Upper lobe of left lung (tissue), 4 donors: ENCODE measurements around the gene C16orf74.

Source experiments
- POLR2A ChIP-seq, 4 donors: fragments of 450-650 bp; IDR thresholded peaks; one replicate each; pipeline ENCODE4 v1.5.1; 2016 to 2017; ENCODE audit warnings: antibody characterized with exemption in 4 of 4, mild to moderate bottlenecking in 2 of 4
- POLR2AphosphoS5 ChIP-seq, 2 donors: sonication (generic); formaldehyde crosslinking; IDR thresholded peaks; one replicate each; pipeline ENCODE4 v1.5.1; 2017; ENCODE audit warnings: antibody characterized with exemption in 2 of 2
- TF ChIP-seq, protein P1 (sequence below), 6 experiments: fragments of 450-650 bp in 4 of 6; fragments of 200-600 bp in 2 of 6; sonication (generic) in 2 of 6; IDR thresholded peaks; one replicate each; pipeline ENCODE4 v1.5.1; 2016 to 2019; ENCODE audit warnings: antibody characterized with exemption in 6 of 6

DNA sequence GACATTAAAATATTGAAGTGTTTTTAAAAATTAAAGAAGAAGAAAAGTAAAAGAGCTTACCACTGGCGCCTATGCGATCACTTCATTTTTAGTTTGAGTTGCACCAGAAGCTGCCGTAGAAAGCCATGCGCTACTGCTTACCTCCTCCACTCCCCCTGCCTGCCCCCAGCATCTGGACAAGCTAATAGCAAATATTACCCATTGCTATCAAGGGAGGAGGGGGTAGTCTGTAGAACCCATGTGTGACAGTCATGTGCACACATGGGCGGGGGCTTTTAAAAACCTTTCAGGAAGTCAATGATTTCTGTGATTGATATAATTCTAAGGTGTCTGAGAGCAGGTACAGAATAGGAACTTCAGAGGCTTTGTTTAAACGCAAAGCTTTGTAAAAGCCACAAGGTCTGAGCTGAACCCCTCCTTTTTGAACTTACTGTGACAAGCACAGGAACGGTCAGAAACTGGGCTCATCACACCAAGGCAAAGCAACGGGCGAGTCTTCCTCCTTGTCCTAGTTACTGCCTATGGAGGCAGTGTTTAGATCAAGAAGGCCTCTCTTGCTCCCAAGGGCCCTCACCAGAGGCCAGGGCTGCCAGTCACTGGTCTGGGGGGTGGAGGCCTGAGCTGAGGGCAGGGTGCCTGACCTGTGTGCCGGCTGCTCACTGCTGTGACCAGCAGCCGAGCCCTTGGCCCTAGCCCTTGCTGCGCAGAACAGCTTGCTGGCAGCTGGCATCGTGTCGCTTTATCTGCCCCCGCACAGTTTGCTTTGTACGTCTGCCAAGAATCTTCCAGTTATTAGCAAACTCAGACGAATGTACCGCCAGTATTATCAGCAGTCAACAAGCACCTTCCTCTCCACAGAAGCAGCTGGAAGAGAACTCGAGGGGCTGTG is 77.1 kb downstream of the C16orf74 start:
- TF ChIP-seq, protein P1, sequence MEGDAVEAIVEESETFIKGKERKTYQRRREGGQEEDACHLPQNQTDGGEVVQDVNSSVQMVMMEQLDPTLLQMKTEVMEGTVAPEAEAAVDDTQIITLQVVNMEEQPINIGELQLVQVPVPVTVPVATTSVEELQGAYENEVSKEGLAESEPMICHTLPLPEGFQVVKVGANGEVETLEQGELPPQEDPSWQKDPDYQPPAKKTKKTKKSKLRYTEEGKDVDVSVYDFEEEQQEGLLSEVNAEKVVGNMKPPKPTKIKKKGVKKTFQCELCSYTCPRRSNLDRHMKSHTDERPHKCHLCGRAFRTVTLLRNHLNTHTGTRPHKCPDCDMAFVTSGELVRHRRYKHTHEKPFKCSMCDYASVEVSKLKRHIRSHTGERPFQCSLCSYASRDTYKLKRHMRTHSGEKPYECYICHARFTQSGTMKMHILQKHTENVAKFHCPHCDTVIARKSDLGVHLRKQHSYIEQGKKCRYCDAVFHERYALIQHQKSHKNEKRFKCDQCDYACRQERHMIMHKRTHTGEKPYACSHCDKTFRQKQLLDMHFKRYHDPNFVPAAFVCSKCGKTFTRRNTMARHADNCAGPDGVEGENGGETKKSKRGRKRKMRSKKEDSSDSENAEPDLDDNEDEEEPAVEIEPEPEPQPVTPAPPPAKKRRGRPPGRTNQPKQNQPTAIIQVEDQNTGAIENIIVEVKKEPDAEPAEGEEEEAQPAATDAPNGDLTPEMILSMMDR (IDR thresholded peaks at IDR 0.05) = no peak
- peak; percentile 45 to 52 for TF ChIP-seq POLR2AphosphoS5 (IDR thresholded peaks at IDR 0.05)
- TF ChIP-seq POLR2A (IDR thresholded peaks at IDR 0.05) = no peak
